Measurements from ENCODE around the gene CCDC154. TPM values are rescaled to one million over a fixed set of nuclear protein-coding genes. Genes with fewer than 3 reads are reported as not detected.

CCDC154 gene
- total RNA-seq, 4 donors from 2014 or later, result 0.49 to 0.61 (median 0.52) TPM; not detected in 1

DNA sequence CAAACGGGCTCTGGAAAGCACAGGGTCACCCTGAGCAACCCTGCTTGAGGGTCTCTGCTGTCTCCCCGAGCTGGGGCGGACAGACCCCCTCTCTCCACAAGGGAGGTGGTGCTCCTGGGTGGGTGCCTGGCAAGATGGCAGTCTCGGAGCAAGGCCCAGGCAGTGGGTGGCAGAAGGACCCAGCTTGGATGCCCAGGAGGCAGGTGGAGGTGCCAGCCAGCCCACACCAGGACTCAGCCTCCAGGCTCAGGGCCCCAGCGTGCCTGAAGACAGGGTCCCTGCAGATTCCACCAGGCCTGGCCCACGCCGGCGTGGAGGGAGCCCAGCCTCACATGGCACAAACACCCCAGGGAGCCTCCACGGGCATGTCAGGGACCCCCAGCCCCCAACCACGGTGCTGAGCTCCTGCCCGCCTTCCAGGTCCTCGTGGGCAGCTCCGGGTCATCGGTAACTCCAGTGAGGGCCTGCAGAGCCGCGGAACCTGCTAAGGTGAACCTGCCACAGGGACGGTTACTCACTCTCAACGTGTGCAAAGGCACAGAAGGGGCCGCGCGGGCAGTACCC lies 50.7 kb downstream of the CCDC154 start:
- 95 to 96% methylated on average over 16 to 17 of the region's 21 CpGs for WGBS, 2 donors
- intact Hi-C loops (cut with DNase I; ENCODE audit: low total_unique reads), result no loop called here
- no peak overlapping the region for H3K4me3 ChIP-seq (ENCODE audit: low read depth, poor library complexity, severe bottlenecking)
- TF ChIP-seq, protein P1, sequence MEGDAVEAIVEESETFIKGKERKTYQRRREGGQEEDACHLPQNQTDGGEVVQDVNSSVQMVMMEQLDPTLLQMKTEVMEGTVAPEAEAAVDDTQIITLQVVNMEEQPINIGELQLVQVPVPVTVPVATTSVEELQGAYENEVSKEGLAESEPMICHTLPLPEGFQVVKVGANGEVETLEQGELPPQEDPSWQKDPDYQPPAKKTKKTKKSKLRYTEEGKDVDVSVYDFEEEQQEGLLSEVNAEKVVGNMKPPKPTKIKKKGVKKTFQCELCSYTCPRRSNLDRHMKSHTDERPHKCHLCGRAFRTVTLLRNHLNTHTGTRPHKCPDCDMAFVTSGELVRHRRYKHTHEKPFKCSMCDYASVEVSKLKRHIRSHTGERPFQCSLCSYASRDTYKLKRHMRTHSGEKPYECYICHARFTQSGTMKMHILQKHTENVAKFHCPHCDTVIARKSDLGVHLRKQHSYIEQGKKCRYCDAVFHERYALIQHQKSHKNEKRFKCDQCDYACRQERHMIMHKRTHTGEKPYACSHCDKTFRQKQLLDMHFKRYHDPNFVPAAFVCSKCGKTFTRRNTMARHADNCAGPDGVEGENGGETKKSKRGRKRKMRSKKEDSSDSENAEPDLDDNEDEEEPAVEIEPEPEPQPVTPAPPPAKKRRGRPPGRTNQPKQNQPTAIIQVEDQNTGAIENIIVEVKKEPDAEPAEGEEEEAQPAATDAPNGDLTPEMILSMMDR (IDR thresholded peaks at IDR 0.05), result no peak
- no peak for TF ChIP-seq POLR2A (IDR thresholded peaks at IDR 0.05)
- DNase-seq (ENCODE audit: low spot score in 2 of 2), result no peak

DNA sequence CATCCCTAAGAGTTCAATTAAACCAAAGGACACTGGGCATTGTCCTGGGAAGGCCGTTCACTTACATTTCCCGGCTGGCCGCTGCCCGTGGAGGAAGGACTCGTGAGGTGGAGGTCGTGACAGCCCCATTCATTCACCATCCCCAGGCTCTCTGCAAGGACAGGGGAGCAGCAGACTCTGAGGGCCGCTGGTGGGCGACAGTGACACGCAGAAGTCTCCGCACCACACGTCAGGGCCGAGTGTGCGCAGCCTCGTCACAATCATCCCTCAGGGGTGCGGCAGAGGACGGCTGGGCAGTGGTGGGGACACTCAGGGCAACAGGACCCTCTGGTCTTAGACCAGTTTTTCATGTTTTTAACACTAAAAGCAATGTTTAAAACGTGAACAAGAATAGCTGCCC lies 51.5 kb downstream of the CCDC154 start:
- WGBS, 2 donors, result 94 to 95% methylated on average over 17 of the region's 17 CpGs
- no peak overlapping the region for H3K4me3 ChIP-seq (ENCODE audit: low read depth, poor library complexity, severe bottlenecking)
- no peak for DNase-seq (ENCODE audit: low spot score in 2 of 2)
- no peak for TF ChIP-seq POLR2A (IDR thresholded peaks at IDR 0.05)
- TF ChIP-seq, protein P1 (IDR thresholded peaks at IDR 0.05), result no peak
- intact Hi-C loops (cut with DNase I; ENCODE audit: low total_unique reads), result no loop called here

DNA sequence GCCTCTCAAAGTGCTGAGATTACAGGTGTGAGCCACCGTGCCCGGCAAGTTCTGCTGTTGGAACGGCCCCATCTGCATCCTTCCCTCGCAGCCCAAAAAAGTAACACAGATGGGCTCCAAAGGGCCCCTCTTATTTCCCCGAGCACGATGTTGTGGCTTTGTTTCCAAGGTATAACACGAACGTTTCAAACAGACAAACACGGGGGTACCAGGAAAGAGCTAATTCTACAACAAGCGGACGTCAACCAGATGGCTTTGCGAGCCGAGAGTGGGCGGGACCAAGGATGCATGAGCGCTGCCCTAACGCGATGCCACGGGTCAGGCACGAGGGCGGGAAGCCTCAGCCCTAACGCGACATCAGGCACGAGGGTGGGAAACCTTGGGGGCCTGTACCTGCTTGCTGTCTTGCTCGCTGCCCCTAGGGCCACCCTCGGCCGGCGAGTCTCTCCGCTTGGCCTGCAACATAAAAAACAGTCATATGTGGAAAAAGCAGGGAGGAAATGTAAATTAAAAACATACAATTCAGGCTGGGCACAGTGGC lies 54.0 kb downstream of the CCDC154 start:
- WGBS, 2 donors, result 83 to 85% methylated on average over 28 of the region's 28 CpGs
- TF ChIP-seq, protein P1 (IDR thresholded peaks at IDR 0.05), result no peak
- TF ChIP-seq POLR2A (IDR thresholded peaks at IDR 0.05), result no peak
- intact Hi-C loops (cut with DNase I; ENCODE audit: low total_unique reads), result no loop called here
- DNase-seq (ENCODE audit: low spot score in 2 of 2), result no peak
- no peak overlapping the region for H3K4me3 ChIP-seq (ENCODE audit: low read depth, poor library complexity, severe bottlenecking)

DNA sequence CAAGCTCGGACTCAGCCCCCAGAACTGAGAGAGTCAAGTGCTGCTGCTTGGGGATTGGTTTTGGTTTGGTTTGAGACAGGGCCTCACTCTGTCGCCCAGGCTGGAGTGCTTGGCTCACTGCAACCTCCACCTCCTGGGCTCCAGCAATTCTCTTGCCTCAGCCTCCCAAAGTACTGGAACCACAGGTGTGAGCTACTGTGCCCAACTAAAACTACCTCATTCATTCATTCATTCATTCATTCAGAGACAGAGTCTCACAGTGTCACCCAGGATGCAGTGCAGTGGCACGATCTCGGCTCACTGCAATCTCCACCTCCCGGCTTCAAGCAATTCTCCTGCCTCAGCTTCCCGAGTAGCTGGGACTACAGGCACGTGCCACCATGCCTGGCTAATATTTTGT lies 54.6 kb downstream of the CCDC154 start:
- no peak for DNase-seq (ENCODE audit: low spot score in 2 of 2)
- H3K4me3 ChIP-seq (ENCODE audit: low read depth, poor library complexity, severe bottlenecking), result no peak overlapping the region
- 95 to 96% methylated on average over 6 to 7 of the region's 7 CpGs for WGBS, 2 donors
- intact Hi-C loops (cut with DNase I; ENCODE audit: low total_unique reads), result no loop called here
- TF ChIP-seq, protein P1 (IDR thresholded peaks at IDR 0.05), result no peak
- TF ChIP-seq POLR2A (IDR thresholded peaks at IDR 0.05), result no peak

DNA sequence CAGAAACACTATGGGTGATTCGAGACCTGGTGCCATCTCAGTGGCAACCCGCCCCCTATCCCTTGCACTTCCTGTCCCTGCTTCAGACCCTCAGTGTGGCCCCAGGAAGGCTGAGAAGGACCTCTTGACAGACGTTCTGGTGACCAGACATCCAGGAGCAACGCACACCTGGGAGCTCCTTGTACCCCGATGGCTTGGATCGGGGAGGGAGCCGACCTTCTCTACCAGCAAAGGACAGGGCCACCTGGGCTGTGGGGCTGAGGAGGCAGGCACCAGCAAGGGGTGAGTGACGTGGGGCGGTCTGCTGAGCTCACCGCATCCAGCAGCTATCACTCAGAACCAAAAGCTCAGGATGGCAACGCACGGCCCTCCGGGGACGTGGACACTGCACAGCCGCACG lies 57.0 kb downstream of the CCDC154 start:
- intact Hi-C loops (cut with DNase I; ENCODE audit: low total_unique reads), result no loop called here
- WGBS, 2 donors, result 83 to 91% methylated on average over 13 to 16 of the region's 16 CpGs
- TF ChIP-seq, protein P1 (IDR thresholded peaks at IDR 0.05), result no peak

DNA sequence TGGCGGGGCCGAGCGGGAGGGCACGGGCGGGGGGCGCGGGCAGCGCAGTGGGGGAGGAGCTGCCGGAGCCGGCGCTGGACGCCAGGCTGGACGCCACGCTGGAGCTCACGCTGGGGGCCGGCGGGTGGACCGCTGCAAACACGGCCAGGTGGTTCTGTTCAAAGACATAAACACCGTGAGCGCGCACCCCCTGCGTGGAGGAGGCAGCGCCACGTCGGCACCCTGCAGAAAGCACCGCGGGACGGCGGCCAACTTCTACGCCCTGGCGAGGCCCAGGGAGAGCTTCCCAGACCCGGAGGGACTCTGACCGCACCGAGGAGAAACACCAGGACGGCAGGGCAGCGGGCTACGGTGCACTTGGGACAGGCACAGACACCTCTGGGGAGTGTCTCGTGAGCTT lies 59.1 kb downstream of the CCDC154 start:
- intact Hi-C loops (cut with DNase I; ENCODE audit: low total_unique reads), result no loop called here
- DNase-seq (ENCODE audit: low spot score in 2 of 2), result no peak
- no peak overlapping the region for H3K4me3 ChIP-seq (ENCODE audit: low read depth, poor library complexity, severe bottlenecking)
- 96 to 98% methylated on average over 39 of the region's 39 CpGs for WGBS, 2 donors
- TF ChIP-seq POLR2A (IDR thresholded peaks at IDR 0.05), result no peak
- TF ChIP-seq, protein P1 (IDR thresholded peaks at IDR 0.05), result no peak

More for the DNA sequence above, 57.0 kb downstream of the CCDC154 start:
- no peak for DNase-seq (ENCODE audit: low spot score in 2 of 2)
- H3K4me3 ChIP-seq (ENCODE audit: low read depth, poor library complexity, severe bottlenecking), result no peak overlapping the region
